Neutrophil (primary cell): ENCODE measurements around the gene GFY.

Experiments used
- H3K27ac ChIP-seq: fragments of 200-600 bp; sonication (generic); 2 replicates; pipeline ENCODE4 v1.5.1; 2016; ENCODE audit warnings: mild to moderate bottlenecking, moderate library complexity
- H3K27me3 ChIP-seq: fragments of 200-600 bp; sonication (generic); 2 replicates; pipeline ENCODE4 v1.6.0; 2016; ENCODE audit warnings: mild to moderate bottlenecking
- H3K36me3 ChIP-seq: fragments of 200-600 bp; sonication (generic); 2 replicates; pipeline ENCODE4 v1.5.1; 2017
- H3K4me1 ChIP-seq, 2 experiments: fragments of 200-600 bp in 1 of 2; sonication (generic) in 1 of 2; 1 replicate in 1 of 2; 2 replicates in 1 of 2; pipeline versions ENCODE4 v1.5.1 to v1.6.1; 2013 to 2016; ENCODE audit warnings: low read depth in 1 of 2, low read length in 1 of 2, mild to moderate bottlenecking in 1 of 2, moderate library complexity in 1 of 2; ENCODE audit not compliant: control insufficient read depth in 1 of 2, insufficient read depth in 1 of 2
- H3K4me3 ChIP-seq, 2 experiments: fragments of 200-600 bp in 1 of 2; sonication (generic) in 1 of 2; 1 replicate in 1 of 2; 2 replicates in 1 of 2; pipeline ENCODE4 v1.5.1; 2013 to 2016; ENCODE audit warnings: low read depth in 1 of 2, low read length in 1 of 2, mild to moderate bottlenecking in 1 of 2, moderate library complexity in 1 of 2
- H3K9me3 ChIP-seq: fragments of 200-600 bp; sonication (generic); 2 replicates; pipeline ENCODE4 v1.5.1; 2016
- CTCF ChIP-seq: fragments of 200-600 bp; sonication (generic); IDR thresholded peaks from 2 replicates; pipeline ENCODE4 v1.5.1; 2016; ENCODE audit warnings: antibody characterized with exemption

The GFY gene

DNA sequence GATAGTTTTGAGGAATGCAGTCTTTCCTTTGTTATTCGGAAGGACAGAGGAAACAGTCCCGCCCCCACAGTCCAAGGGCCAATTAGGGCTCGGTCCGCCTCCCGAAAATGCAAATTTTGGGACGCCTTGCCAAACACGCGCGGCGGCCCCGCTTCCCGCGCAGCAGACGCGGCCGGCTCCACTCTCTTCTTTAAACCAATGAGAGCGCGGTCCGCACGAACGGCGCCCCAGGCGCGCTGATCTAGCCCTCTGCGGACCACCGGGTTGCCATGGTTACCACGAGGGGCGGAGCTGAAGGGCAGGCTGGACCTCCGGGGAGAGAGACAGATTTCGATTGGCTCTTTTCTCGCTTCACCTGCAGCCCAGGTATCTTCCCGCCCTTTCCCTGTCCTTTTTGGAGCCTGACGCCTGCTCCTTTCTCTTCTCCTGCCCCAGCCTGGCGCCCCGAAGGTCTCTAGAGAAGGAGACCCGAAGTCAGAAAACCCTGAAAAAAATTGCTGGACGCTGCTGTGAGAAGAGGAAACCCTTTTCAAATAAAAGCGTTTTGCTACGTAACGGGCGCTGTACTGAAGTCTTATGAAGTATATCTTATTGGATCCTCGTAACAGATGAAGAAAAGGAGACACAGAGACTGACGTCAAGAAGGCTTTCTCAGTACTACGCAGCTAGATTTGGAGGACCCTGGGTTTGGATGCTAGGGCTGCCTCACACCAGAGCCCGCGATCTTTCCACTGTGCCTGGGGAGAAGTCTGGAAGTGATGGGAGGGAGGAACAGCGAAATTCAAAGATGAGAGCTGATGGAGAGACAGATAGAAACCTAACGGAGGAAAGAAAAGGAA is 3.9 kb upstream of the GFY start:
- TF ChIP-seq CTCF: no peak
- H3K4me3 ChIP-seq: no peak overlapping the region

GRCh38 chr19:49421878-49422202 is 3.3 kb upstream of the GFY start:
- Histone ChIP-seq H3K4me1 (peaks cover 19 to 25% of the 10 kb centered on the region in 2 experiments), H3K4me3 (no peak overlapping the region), H3K9me3 (no peaks in the 10 kb centered on the region)

More for the DNA sequence above, 3.9 kb upstream of the GFY start:
- Histone ChIP-seq H3K36me3 (no peaks in the 10 kb centered on the region), H3K27ac (no peak overlapping the region), H3K27me3 (peaks cover 77% of the 10 kb centered on the region), H3K9me3 (no peaks in the 10 kb centered on the region), H3K4me1 (peaks cover 19 to 25% of the 10 kb centered on the region in 2 experiments)

GRCh38 chr19:49422407-49423070 is 2.6 kb upstream of the GFY start:
- Histone ChIP-seq H3K4me3 (peak overlapping the region; percentile 23 to 24), H3K4me1 (peaks cover 18 to 24% of the 10 kb centered on the region in 2 experiments), H3K36me3 (no peaks in the 10 kb centered on the region), H3K27me3 (peaks cover 90% of the 10 kb centered on the region), H3K27ac (no peak overlapping the region), H3K9me3 (no peaks in the 10 kb centered on the region)
- no peak for TF ChIP-seq CTCF

More at GRCh38 chr19:49421878-49422202, 3.3 kb upstream of the GFY start:
- TF ChIP-seq CTCF: no peak
- peaks cover 83% of the 10 kb centered on the region for H3K27me3 ChIP-seq
- no peak overlapping the region for H3K27ac ChIP-seq
- no peaks in the 10 kb centered on the region for H3K36me3 ChIP-seq

- Histone ChIP-seq H3K4me1 (peaks cover 13 to 19% of the 10 kb centered on the region in 2 experiments), H3K4me3 (peak within 1 kb of the TSS; percentile 23 to 24), H3K36me3 (no peaks in the 10 kb centered on the region), H3K27ac (no peak within 1 kb of the TSS), H3K27me3 (peaks cover 98% of the 10 kb centered on the region), H3K9me3 (no peaks in the 10 kb centered on the region)
- no peak for TF ChIP-seq CTCF
Measured at GRCh38 chr19:49423071-49423984, 1.9 kb upstream of the GFY start, which contains the start of gene PTH2. Gene PTH2, minus strand, starts transcription at chr19:49423441. Its CDS starts 102 bp downstream, at chr19:49423339.

- peaks cover 100% of the 10 kb centered on the region for H3K27me3 ChIP-seq
- H3K36me3 ChIP-seq: no peaks in the 10 kb centered on the region
- peaks cover 13 to 19% of the 10 kb centered on the region in 2 experiments for H3K4me1 ChIP-seq
- TF ChIP-seq CTCF: no peak
- no peak overlapping the region for H3K4me3 ChIP-seq
- no peaks in the 10 kb centered on the region for H3K9me3 ChIP-seq
- H3K27ac ChIP-seq: no peak overlapping the region
Measured at GRCh38 chr19:49423985-49424303, 1.2 kb upstream of the GFY start.
